ENCODE data around the gene NDUFA12.

NDUFA12 gene

DNA sequence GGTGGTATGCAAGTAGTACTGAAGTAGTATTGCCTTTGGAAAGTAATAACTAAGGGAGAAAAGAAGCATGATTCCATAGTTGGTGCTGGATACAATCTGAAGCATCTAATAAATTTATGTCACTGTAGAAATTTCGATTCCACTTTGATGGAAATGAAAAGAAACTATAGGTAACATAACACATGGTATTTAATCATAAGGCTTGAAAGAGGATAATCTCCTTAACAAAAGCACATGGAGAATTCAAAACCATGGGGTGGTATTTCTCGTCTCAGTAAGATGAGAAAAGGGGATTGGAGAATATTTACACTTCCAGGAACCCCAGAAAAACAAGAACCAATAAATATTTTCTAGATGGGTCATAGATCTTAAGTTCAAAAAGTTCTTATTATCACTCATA is 72.7 kb downstream of the NDUFA12 start:
- no peak for DNase-seq

DNA sequence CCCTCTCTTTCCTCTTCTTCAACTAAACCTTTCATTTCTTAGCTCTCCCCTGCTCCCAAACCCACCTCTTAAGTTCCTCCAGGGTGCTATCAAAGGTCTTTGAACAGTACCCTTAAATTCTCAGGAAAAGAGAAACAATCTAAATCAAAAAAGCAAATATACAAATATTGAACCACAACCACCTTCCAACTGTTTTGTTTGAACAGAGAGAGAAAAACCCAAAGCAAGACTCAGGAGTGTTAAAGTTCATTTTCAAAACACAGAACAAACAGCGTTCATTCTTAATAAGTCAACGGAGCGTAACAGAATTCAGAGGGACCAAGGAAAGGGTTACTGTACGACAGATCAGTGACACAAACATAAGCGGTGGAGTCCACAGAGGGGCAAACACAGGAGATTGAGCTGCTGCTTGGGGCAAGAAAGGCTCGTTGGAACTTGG is 73.3 kb downstream of the NDUFA12 start:
- no peak for DNase-seq

- no peak for DNase-seq
Observed at GRCh38 chr12:94929780-94930179, 73.7 kb downstream of the NDUFA12 start.

DNA sequence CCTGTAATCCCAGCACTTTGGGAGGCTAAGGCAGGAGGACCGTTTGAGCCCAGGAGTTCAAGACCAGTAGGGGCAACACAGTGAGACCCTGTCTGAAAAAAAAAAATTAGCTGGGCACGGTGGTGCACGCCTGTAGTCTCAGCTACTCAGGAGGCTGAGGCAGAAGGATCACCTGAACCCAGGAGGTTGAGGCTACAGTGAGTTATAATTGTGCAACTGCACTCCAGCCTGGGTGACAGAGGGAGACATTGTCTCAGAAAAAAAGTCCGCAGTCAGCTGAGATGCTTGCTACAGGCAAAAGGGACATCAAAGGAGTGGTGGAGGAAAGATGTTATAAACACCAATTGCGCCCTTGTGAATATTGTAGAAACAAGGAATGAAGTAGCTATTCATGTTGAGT is 77.8 kb downstream of the NDUFA12 start:
- no peak for DNase-seq

DNA sequence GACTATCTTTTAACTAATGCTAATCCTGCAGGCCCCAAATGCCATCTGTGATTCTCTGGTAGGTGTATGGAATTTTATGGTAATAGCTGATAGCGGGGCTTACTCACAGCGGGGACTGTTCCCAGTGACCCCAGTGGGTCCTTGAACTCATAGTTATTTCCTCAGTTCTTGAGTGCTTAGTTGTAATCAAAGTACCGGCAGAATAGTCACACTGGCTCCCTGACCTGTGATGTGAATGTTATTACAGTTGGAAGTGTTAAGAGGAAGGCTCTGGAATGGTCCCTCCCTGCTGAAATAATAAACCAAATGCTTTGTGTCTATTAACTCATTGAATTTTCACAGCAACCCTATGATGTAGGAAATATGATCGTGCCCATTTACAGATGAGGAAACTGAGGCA is 78.3 kb downstream of the NDUFA12 start:
- DNase-seq, result no peak

DNA sequence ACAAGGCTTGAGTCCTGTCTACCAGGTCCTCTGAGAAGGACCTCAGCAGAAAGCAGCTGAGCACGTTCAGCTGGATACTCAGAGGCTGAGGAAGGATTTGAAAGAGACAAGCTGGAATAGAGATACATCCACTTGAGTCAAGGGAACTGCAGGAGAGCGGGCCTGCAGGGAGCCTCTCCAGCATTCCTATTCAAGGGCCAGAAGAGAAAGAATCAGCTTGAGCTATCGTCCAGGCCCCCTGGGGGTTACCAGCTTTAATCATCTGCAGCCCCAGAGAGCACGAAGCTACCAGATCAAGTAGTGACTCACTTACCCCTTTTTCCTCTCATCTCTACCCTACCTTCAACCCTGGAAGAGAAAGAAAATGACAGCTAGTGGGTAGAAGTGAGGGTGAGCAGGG is 80.9 kb downstream of the NDUFA12 start:
- no peak for DNase-seq

Data from NCI-H524 treated with DMSO at 0.1 percent for 48 hours (cell line).